ENCODE results near the gene CTNNA3. TPM values are rescaled to one million over a fixed set of nuclear protein-coding genes. Genes with fewer than 3 reads are reported as not detected.

Gene CTNNA3
- polyA plus RNA-seq, 1 experiment, result not detected

DNA sequence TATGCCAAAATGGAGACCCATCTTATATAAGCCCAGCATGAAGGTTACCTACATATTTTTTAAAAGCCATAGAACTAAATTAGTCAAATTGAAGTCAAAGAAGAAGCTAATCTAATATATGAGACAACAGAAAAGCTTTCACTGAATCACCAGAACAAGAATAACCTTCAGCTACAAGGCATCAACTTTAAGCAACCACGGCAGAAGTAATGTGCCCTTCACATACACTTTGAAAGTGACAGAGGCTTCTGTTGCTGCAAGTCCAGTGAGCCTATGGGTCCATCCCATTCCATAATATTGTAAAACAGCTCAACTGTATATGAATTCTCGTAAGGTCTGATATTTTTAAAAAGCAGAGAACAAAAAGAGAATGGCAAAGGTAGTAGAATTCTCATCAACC is 36.5 kb downstream of the CTNNA3 start:
- TF ChIP-seq, protein P1, sequence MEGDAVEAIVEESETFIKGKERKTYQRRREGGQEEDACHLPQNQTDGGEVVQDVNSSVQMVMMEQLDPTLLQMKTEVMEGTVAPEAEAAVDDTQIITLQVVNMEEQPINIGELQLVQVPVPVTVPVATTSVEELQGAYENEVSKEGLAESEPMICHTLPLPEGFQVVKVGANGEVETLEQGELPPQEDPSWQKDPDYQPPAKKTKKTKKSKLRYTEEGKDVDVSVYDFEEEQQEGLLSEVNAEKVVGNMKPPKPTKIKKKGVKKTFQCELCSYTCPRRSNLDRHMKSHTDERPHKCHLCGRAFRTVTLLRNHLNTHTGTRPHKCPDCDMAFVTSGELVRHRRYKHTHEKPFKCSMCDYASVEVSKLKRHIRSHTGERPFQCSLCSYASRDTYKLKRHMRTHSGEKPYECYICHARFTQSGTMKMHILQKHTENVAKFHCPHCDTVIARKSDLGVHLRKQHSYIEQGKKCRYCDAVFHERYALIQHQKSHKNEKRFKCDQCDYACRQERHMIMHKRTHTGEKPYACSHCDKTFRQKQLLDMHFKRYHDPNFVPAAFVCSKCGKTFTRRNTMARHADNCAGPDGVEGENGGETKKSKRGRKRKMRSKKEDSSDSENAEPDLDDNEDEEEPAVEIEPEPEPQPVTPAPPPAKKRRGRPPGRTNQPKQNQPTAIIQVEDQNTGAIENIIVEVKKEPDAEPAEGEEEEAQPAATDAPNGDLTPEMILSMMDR (IDR thresholded peaks at IDR 0.05; ENCODE audit: insufficient read depth, low read depth, low read length), result no peak
- Histone ChIP-seq H3K27me3 (ENCODE audit: control insufficient read depth, insufficient read depth, low read length) (peaks cover 2% of the 10 kb centered on the region), H3K4me3 (ENCODE audit: low read depth, low read length) (no peak overlapping the region), H3K36me3 (ENCODE audit: control insufficient read depth, insufficient read depth, low read length) (no peaks in the 10 kb centered on the region)
- no peak for DNase-seq (ENCODE audit: low read depth)
- CTCF ChIA-PET, result interaction anchor here (0.7 to 1.3 kb wide), 2 partner anchors 120 to 124 kb away, joined by 3 read pairs; no protein-coding TSS in a partner anchor
- POLR2A ChIA-PET, result no interaction called here

DNA sequence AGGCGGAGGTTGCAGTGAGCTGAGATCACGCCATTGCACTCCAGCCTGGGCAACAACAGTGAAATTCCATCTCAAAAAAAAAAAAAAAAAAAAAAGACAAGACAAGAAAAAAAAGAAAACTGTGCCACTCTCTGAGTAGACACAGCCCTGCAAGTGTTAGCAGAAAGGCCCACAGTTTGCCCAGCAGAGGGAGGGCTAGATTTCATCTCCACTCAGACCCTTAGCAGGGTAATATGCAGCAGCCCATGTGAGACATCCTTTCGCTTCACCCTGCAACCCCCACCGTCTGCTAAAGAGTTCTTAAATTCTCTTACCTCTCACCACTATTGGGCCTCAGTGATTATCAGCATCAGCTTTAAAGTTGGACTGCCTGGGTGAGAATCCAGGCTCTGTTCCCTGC is 38.2 kb downstream of the CTNNA3 start:
- H3K36me3 ChIP-seq (ENCODE audit: control insufficient read depth, insufficient read depth, low read length), result no peaks in the 10 kb centered on the region
- POLR2A ChIA-PET, result no interaction called here
- H3K27me3 ChIP-seq (ENCODE audit: control insufficient read depth, insufficient read depth, low read length), result peaks cover 2% of the 10 kb centered on the region
- DNase-seq (ENCODE audit: low read depth), result no peak
- CTCF ChIA-PET, result no interaction called here
- H3K4me3 ChIP-seq (ENCODE audit: low read depth, low read length), result no peak overlapping the region
- TF ChIP-seq, protein P1 (IDR thresholded peaks at IDR 0.05; ENCODE audit: insufficient read depth, low read depth, low read length), result no peak

DNA sequence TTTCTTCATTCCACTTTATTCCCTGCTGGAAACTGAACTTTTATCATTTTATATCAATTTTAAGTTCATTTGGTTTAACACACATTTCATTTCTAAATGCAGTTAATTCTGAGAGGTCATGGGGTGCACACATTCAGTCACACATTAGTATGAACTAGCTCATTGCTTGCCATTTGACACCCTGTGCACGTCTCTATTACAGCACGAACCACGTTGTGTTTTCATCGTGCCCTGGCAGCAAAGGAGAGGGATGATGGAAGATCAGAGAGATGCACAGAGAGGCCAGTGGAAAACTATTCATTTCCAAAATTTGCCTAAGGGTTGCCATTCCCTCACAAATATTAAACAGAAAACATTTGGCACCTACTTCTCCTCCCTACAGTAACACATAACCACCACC is 45.4 kb downstream of the CTNNA3 start:
- H3K27me3 ChIP-seq (ENCODE audit: control insufficient read depth, insufficient read depth, low read length), result no peaks in the 10 kb centered on the region
- no peak for DNase-seq (ENCODE audit: low read depth)
- CTCF ChIA-PET, result interaction anchor here (0.5 kb wide), 1 partner anchor 533 kb away, joined by 3 read pairs; no protein-coding TSS in a partner anchor
- H3K4me3 ChIP-seq (ENCODE audit: low read depth, low read length), result no peak overlapping the region
- TF ChIP-seq, protein P1 (IDR thresholded peaks at IDR 0.05; ENCODE audit: insufficient read depth, low read depth, low read length), result no peak
- H3K36me3 ChIP-seq (ENCODE audit: control insufficient read depth, insufficient read depth, low read length), result no peaks in the 10 kb centered on the region
- POLR2A ChIA-PET, result no interaction called here

DNA sequence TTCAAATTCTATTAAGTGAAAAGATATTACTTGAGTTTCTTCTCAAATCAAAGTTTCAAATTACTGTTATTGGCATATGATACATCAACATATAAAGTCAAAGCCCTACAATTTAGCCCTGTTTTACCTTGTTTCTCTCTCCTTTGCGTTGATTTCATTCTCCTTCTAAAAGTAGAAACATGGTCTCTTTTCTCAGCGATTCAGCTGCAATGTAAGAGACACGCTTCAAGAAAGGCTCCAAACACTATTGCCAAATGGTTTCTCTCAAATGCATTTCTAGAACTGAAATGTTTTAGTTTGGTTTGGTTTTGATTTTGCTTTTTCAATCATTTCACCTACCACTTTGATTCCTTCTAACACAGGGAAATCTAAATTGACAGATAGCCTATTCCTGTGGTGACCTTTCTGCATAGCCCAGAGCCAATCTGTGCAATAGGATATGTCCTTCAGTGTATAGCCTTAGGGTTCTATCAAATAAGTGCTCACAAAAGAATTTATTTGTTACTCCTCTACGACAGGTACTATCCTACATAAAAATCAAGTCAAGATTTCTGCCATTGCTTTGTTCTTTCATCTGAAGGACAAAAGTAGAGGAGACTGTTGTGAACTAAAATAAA is 47.3 kb downstream of the CTNNA3 start:
- no peak overlapping the region for H3K4me3 ChIP-seq (ENCODE audit: low read depth, low read length)
- TF ChIP-seq, protein P1 (IDR thresholded peaks at IDR 0.05; ENCODE audit: insufficient read depth, low read depth, low read length), result no peak
- ChIA-PET POLR2A (no interaction called here), CTCF (interaction anchor here (0.7 kb wide), 1 partner anchor 15 kb away, joined by 3 read pairs; no protein-coding TSS in a partner anchor)
- no peak for DNase-seq (ENCODE audit: low read depth)
- no peaks in the 10 kb centered on the region for H3K27me3 ChIP-seq (ENCODE audit: control insufficient read depth, insufficient read depth, low read length)
- H3K36me3 ChIP-seq (ENCODE audit: control insufficient read depth, insufficient read depth, low read length), result no peaks in the 10 kb centered on the region

DNA sequence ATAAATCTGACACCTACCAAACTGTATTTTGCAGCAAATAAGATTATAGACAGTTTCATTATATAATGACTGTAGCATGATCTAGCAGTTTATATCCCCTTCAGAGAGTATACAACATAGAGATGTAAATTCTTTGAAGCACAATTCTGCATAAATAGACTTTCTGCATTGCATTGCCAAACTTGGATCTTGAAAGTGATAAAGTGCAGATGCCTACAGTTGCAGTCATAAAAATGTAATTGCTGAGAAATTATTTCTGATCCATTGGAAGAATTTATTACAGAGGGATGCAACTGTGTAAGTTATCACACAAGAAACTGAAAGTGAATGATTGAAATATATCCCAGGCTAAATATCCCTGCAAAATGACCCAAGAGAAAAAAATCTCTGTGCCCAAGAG is 65.1 kb downstream of the CTNNA3 start:
- TF ChIP-seq, protein P1 (IDR thresholded peaks at IDR 0.05; ENCODE audit: insufficient read depth, low read depth, low read length), result no peak
- ChIA-PET POLR2A (no interaction called here), CTCF (interaction anchor here (1.4 kb wide), 1 partner anchor 14 kb away, joined by 3 read pairs; no protein-coding TSS in a partner anchor)
- Histone ChIP-seq H3K4me3 (ENCODE audit: low read depth, low read length) (no peak overlapping the region), H3K27me3 (ENCODE audit: control insufficient read depth, insufficient read depth, low read length) (no peaks in the 10 kb centered on the region), H3K36me3 (ENCODE audit: control insufficient read depth, insufficient read depth, low read length) (no peaks in the 10 kb centered on the region)
- no peak for DNase-seq (ENCODE audit: low read depth)

Measured in BJ (cell line).